ENCODE measurements around the gene TIMM8A. TPM values are rescaled to one million over a fixed set of nuclear protein-coding genes. Genes with fewer than 3 reads are reported as not detected.

Gene TIMM8A
- total and polyA plus RNA-seq, 2 of the 13 experiments (the other 11 are each of a cell fraction or from before 2014, with no cell fraction given): 6.1 to 25.5 TPM

DNA sequence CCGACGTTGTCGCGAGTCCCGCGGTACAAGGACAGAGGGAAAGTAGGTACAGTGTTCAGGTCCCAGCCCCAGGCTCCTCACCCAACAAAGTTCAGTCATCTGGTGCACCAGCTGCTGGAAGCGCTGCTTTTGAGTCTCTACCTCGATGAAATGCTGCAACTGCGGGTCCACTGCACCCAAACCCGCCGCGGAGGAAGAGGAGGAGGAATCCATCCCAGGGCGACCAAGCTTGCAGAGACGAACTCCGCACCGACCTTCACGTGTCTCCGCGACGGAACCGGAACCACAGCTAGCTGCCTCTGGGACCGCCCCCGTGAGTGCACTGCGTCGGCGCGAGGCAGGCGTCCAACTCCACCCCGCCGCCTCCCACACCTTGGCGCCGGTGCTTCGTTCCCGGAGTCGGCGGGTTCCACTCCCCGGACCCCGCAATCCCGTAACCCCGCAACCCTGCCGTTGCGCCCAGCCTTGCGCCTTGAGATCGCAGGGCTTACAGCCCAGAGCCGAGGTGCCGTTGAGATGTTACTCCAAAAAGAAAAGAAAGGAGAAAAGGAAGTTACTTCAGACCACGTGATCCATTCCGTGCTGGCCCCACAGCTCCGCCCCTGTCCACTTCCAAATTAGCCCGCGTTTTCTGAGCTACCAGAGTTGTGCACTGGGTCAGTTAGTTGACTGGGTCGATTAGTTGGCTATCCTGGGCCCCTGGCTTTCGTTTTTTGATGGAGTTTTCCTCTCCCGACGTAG lies at the start of gene TIMM8A (continued):
- TF ChIP-seq, protein P1, sequence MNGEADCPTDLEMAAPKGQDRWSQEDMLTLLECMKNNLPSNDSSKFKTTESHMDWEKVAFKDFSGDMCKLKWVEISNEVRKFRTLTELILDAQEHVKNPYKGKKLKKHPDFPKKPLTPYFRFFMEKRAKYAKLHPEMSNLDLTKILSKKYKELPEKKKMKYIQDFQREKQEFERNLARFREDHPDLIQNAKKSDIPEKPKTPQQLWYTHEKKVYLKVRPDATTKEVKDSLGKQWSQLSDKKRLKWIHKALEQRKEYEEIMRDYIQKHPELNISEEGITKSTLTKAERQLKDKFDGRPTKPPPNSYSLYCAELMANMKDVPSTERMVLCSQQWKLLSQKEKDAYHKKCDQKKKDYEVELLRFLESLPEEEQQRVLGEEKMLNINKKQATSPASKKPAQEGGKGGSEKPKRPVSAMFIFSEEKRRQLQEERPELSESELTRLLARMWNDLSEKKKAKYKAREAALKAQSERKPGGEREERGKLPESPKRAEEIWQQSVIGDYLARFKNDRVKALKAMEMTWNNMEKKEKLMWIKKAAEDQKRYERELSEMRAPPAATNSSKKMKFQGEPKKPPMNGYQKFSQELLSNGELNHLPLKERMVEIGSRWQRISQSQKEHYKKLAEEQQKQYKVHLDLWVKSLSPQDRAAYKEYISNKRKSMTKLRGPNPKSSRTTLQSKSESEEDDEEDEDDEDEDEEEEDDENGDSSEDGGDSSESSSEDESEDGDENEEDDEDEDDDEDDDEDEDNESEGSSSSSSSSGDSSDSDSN (CRISPR knock-in tag; IDR thresholded peaks at IDR 0.05): no peak; the same call in 1 of the 2 replicates
- no peak for TF ChIP-seq ONECUT2 (CRISPR knock-in tag; IDR thresholded peaks at IDR 0.05)
- TF ChIP-seq ZNF317 (CRISPR knock-in tag; IDR thresholded peaks at IDR 0.05): no peak
- TF ChIP-seq ZNF460 (CRISPR knock-in tag; IDR thresholded peaks at IDR 0.05; ENCODE audit: borderline replicate concordance): no peak
- TF ChIP-seq ZNF33A (CRISPR knock-in tag; IDR thresholded peaks at IDR 0.05; ENCODE audit: borderline replicate concordance): no peak
- no peak for TF ChIP-seq BORCS8-MEF2B (CRISPR knock-in tag; IDR thresholded peaks at IDR 0.05)
- peak; percentile 59; the same call in 1 of the 2 replicates for TF ChIP-seq ZBED4 (CRISPR knock-in tag; IDR thresholded peaks at IDR 0.05; ENCODE audit: borderline replicate concordance)
- TF ChIP-seq RBAK (CRISPR knock-in tag; IDR thresholded peaks at IDR 0.05): no peak
- TF ChIP-seq HES4 (CRISPR knock-in tag; IDR thresholded peaks at IDR 0.05; ENCODE audit: borderline replicate concordance): no peak; the same call in 1 of the 2 replicates
- TF ChIP-seq SMAD3 (CRISPR knock-in tag; IDR thresholded peaks at IDR 0.05): no peak
- no peak for TF ChIP-seq GATAD2A (CRISPR knock-in tag; IDR thresholded peaks at IDR 0.05)
- no peak for TF ChIP-seq FOXK2 (IDR thresholded peaks at IDR 0.05)
- peak; percentile 91 for TF ChIP-seq MYC (CRISPR knock-in tag; IDR thresholded peaks at IDR 0.05; ENCODE audit: borderline replicate concordance)
- TF ChIP-seq, protein P2, sequence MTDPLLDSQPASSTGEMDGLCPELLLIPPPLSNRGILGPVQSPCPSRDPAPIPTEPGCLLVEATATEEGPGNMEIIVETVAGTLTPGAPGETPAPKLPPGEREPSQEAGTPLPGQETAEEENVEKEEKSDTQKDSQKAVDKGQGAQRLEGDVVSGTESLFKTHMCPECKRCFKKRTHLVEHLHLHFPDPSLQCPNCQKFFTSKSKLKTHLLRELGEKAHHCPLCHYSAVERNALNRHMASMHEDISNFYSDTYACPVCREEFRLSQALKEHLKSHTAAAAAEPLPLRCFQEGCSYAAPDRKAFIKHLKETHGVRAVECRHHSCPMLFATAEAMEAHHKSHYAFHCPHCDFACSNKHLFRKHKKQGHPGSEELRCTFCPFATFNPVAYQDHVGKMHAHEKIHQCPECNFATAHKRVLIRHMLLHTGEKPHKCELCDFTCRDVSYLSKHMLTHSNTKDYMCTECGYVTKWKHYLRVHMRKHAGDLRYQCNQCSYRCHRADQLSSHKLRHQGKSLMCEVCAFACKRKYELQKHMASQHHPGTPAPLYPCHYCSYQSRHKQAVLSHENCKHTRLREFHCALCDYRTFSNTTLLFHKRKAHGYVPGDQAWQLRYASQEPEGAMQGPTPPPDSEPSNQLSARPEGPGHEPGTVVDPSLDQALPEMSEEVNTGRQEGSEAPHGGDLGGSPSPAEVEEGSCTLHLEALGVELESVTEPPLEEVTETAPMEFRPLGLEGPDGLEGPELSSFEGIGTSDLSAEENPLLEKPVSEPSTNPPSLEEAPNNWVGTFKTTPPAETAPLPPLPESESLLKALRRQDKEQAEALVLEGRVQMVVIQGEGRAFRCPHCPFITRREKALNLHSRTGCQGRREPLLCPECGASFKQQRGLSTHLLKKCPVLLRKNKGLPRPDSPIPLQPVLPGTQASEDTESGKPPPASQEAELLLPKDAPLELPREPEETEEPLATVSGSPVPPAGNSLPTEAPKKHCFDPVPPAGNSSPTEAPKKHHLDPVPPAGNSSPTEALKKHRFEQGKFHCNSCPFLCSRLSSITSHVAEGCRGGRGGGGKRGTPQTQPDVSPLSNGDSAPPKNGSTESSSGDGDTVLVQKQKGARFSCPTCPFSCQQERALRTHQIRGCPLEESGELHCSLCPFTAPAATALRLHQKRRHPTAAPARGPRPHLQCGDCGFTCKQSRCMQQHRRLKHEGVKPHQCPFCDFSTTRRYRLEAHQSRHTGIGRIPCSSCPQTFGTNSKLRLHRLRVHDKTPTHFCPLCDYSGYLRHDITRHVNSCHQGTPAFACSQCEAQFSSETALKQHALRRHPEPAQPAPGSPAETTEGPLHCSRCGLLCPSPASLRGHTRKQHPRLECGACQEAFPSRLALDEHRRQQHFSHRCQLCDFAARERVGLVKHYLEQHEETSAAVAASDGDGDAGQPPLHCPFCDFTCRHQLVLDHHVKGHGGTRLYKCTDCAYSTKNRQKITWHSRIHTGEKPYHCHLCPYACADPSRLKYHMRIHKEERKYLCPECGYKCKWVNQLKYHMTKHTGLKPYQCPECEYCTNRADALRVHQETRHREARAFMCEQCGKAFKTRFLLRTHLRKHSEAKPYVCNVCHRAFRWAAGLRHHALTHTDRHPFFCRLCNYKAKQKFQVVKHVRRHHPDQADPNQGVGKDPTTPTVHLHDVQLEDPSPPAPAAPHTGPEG (CRISPR knock-in tag; IDR thresholded peaks at IDR 0.05): no peak

Measured in HepG2 (cell line).